Measurements from ENCODE around the gene ISOC2. TPM values are rescaled to one million over a fixed set of nuclear protein-coding genes. Genes with fewer than 3 reads are reported as not detected.

Gene ISOC2
- total and polyA plus RNA-seq, 9 of the 15 experiments (the other 6 are each of a cell fraction or from before 2014, with no cell fraction given), result 1.2 to 229 (median 58.3) TPM

GRCh38 chr19:55440411-55441105 is 20.9 kb downstream of the ISOC2 start (continued):
- TF ChIP-seq ZBTB12 (CRISPR knock-in tag; IDR thresholded peaks at IDR 0.05), result no peak
- TF ChIP-seq SRSF1 (IDR thresholded peaks at IDR 0.05; ENCODE audit: low read depth, low read length), result 0 out of 2 replicates have a peak, but pooled peaks have one; percentile 73
- TF ChIP-seq MIER1 (IDR thresholded peaks at IDR 0.05; ENCODE audit: low read depth), result 0 out of 2 replicates have a peak, but pooled peaks have one; percentile 14
- 0 out of 2 replicates have a peak, but pooled peaks have one; percentile 5 for TF ChIP-seq CTBP1 (IDR thresholded peaks at IDR 0.05; ENCODE audit: borderline replicate concordance)
- no peak for TF ChIP-seq SNAPC5 (CRISPR knock-in tag; IDR thresholded peaks at IDR 0.05)
- no peak for TF ChIP-seq ATF2 (CRISPR knock-in tag; IDR thresholded peaks at IDR 0.05)
- TF ChIP-seq RHOXF2B (CRISPR knock-in tag; conservative IDR thresholded peaks at IDR 0.05), result no peak
- TF ChIP-seq THRB (CRISPR knock-in tag; conservative IDR thresholded peaks at IDR 0.05), result no peak
- peak; percentile 87 for TF ChIP-seq SP1 (CRISPR knock-in tag; IDR thresholded peaks at IDR 0.05)
- no peak for TF ChIP-seq JUND (IDR thresholded peaks at IDR 0.05; ENCODE audit: borderline replicate concordance, low read depth, low read length)
- TF ChIP-seq JUND (tag; IDR thresholded peaks at IDR 0.05; ENCODE audit: borderline replicate concordance, low read depth, low read length), result no peak
- TF ChIP-seq ZNF518B (CRISPR knock-in tag; IDR thresholded peaks at IDR 0.05), result no peak
- no peak for TF ChIP-seq CLOCK (CRISPR knock-in tag; IDR thresholded peaks at IDR 0.05; ENCODE audit: borderline replicate concordance)
- no peak for TF ChIP-seq DNMT1 (IDR thresholded peaks at IDR 0.05)
- TF ChIP-seq SIX5 (IDR thresholded peaks at IDR 0.05; ENCODE audit: borderline replicate concordance in 1 of 2, insufficient read depth in 1 of 2, low read depth in 1 of 2, low read length in 2 of 2), result no peak
